Transverse colon (tissue), 4 donors: ENCODE results near the gene CYP19A1. TPM values are rescaled to one million over a fixed set of nuclear protein-coding genes. Genes with fewer than 3 reads are reported as not detected.
"Not testable (repeated sequence)": the region's sequence is repeated elsewhere in the genome, so short reads cannot be mapped to it uniquely, and the experiment has no call there.

Experiments used
- DNase-seq: peaks from one replicate; pipeline ENCODE4 v3.0.0-alpha.2; 2019
- H3K27ac ChIP-seq, 4 donors: fragments of 200-600 bp; sonication (generic); 2 replicates each; pipeline ENCODE4 v1.5.1; 2016 to 2018; ENCODE audit warnings: inconsistent platforms in 4 of 4
- H3K27me3 ChIP-seq: fragments of 200-600 bp; sonication (generic); 2 replicates; pipeline ENCODE4 v1.5.1; 2017; ENCODE audit warnings: inconsistent platforms
- H3K36me3 ChIP-seq, 4 donors: fragments of 200-600 bp; sonication (generic); 2 replicates each; pipeline ENCODE4 v1.5.1; 2017 to 2019; ENCODE audit warnings: inconsistent platforms in 4 of 4
- H3K4me1 ChIP-seq, 4 donors: fragments of 200-600 bp; sonication (generic); 2 replicates each; pipeline ENCODE4 v1.5.1; 2017 to 2020; ENCODE audit warnings: inconsistent platforms in 4 of 4
- H3K4me3 ChIP-seq, 4 donors: fragments of 200-600 bp; sonication (generic); 1 replicate in 1 of 4; 2 replicates in 3 of 4; pipeline versions ENCODE4 v1.5.1 to v1.6.1; 2017 to 2019; ENCODE audit warnings: inconsistent platforms in 4 of 4
- H3K9me3 ChIP-seq, 2 donors: fragments of 200-600 bp; sonication (generic); 2 replicates each; pipeline ENCODE4 v1.5.1; 2017 to 2019; ENCODE audit warnings: inconsistent platforms in 2 of 2
- CTCF ChIP-seq, 5 experiments: fragments of 200-600 bp in 3 of 5; fragments of 450-650 bp in 2 of 5; sonication (generic) in 3 of 5; IDR thresholded peaks; 1 replicate in 2 of 5; 2 replicates in 3 of 5; pipeline ENCODE4 v1.5.1; 2016 to 2017; ENCODE audit warnings: antibody characterized with exemption in 5 of 5, inconsistent platforms in 3 of 5, mild to moderate bottlenecking in 2 of 5, moderate library complexity in 1 of 5
- EP300 ChIP-seq: sonication (generic); formaldehyde crosslinking; IDR thresholded peaks from one replicate; pipeline ENCODE4 v1.6.1; 2017; ENCODE audit warnings: antibody characterized with exemption, low read depth
- POLR2A ChIP-seq: fragments of 450-650 bp; IDR thresholded peaks from one replicate; pipeline ENCODE4 v1.6.1; 2016; ENCODE audit warnings: antibody characterized with exemption, mild to moderate bottlenecking, moderate library complexity
- POLR2AphosphoS5 ChIP-seq, 3 donors: sonication (generic); formaldehyde crosslinking; IDR thresholded peaks; one replicate each; pipeline ENCODE4 v1.6.1; 2016; ENCODE audit warnings: antibody characterized with exemption in 3 of 3
- WGBS, 2 donors: methylation state at CpG; one replicate each; pipeline ENCODE4 v1.1.5; 2018; ENCODE audit warnings: low coverage in 1 of 2; 5-methylcytosine and 5-hydroxymethylcytosine counted together
- in situ Hi-C, 4 donors: fragments of 200-750 bp; cut with MboI; loops; one replicate each; pipeline versions ENCODE4 v1.15.0 to v1.15.1; 2017; ENCODE audit warnings: low sequenced_read_pairs in 3 of 4, low pct_ligation_motif_present in 1 of 4, low pct_unique_long_range_greater_than_20kb in 1 of 4
- intact Hi-C: fragments of 100-400 bp; cut with DNase I; formaldehyde crosslinking; loops from one replicate; pipeline ENCODE4 v1.15.1; 2023; ENCODE audit warnings: low total_unique reads
- total RNA-seq, 4 donors: library from RNA; depleted of rRNA; stranded (reverse); fragments of >200 nt; gene quantifications; one replicate each; pipeline ENCODE4 v1.1.0, GENCODE V29; 2016

CYP19A1 gene
- total RNA-seq, 4 donors from 2014 or later, result not detected

DNA sequence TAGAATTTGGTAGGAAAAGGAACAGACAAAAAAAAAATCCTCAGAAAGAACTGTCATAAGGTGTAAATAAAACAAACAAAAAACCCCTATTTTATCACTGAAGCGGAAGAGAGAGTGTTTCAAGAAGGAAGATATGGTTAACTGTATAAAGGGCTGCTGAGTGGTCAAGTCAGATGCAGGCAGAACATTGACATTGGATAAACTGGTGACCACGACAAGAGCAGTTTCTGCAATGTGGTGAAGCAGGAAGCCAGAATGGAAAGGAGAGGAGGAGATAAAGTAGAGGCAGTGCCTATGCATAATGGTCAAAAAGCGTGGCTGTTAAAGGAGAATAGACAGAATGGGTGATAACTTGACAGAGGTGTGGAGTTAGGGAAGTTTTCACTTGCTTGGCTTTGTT, 75.3 kb downstream of the CYP19A1 start:
- Histone ChIP-seq H3K4me3 (no peak overlapping the region), H3K36me3 (no peaks in the 10 kb centered on the region), H3K9me3 (peaks cover 0 to 5% of the 10 kb centered on the region in 2 donors), H3K27me3 (peaks cover 29% of the 10 kb centered on the region), H3K27ac (no peak overlapping the region), H3K4me1 (peaks cover 0 to 20% (median 11%) of the 10 kb centered on the region in 4 donors)
- WGBS, 2 donors, result 75 to 77% methylated on average over 3 of the region's 3 CpGs
- in situ Hi-C loops (loop anchor here in 1 of 4 donors (25.0 kb wide), 1 partner anchor 124 kb away; no protein-coding TSS in a partner anchor), intact Hi-C loops (no loop called here)
- TF ChIP-seq POLR2A, result no peak
- TF ChIP-seq CTCF (IDR thresholded peaks at IDR 0.05), result no peak
- TF ChIP-seq POLR2AphosphoS5 (IDR thresholded peaks at IDR 0.05), result no peak
- no peak for TF ChIP-seq EP300
- no peak for DNase-seq

- Histone ChIP-seq H3K27ac (no peak overlapping the region), H3K4me1 (peaks cover 0 to 13% (median 6%) of the 10 kb centered on the region in 4 donors), H3K36me3 (no peaks in the 10 kb centered on the region), H3K27me3 (peaks cover 23% of the 10 kb centered on the region), H3K4me3 (no peak overlapping the region), H3K9me3 (peaks cover 0 to 5% of the 10 kb centered on the region in 2 donors)
- WGBS, 2 donors, result 59 to 93% methylated on average over 2 of the region's 2 CpGs
- intact Hi-C loops (no loop called here), in situ Hi-C loops (loop anchor here in 1 of 4 donors (25.0 kb wide), 1 partner anchor 125 kb away; no protein-coding TSS in a partner anchor)
- TF ChIP-seq POLR2AphosphoS5 (IDR thresholded peaks at IDR 0.05) (no peak), EP300 (no peak), POLR2A (no peak), CTCF (IDR thresholded peaks at IDR 0.05) (no peak)
- no peak for DNase-seq
These were observed 75.9 kb downstream of the CYP19A1 start for GRCh38 chr15:51262463-51262862.

GRCh38 chr15:51261113-51261512, 77.3 kb downstream of the CYP19A1 start:
- H3K4me1 ChIP-seq, intact Hi-C loops, H3K27me3 ChIP-seq, H3K9me3 ChIP-seq, H3K27ac ChIP-seq, H3K36me3 ChIP-seq, H3K4me3 ChIP-seq, DNase-seq: not testable (repeated sequence)
- in situ Hi-C loops, result loop anchor here in 1 of 4 donors (25.0 kb wide), 1 partner anchor 126 kb away; no protein-coding TSS in a partner anchor
- 63 to 82% methylated on average over 1 to 7 of the region's 7 CpGs for WGBS, 2 donors

DNA sequence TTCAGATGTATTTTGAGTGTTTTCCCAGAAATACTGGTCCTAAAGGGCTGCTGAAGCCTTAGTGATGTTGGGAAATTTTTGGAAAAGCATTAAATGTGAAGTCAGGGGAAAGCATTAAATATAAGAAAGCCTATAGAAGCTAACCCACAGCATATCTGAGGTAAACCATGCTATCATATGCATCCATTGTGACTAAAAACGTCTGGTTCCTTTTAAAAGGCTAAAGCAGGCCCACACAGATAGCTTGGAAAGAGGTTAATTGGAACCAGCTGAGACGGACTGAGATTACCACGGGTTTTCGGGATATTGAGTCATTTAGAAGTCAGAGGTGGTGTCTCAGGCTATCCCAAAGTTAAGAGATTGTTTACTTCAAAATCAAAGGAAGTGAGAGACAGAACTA, 78.2 kb downstream of the CYP19A1 start:
- in situ Hi-C loops (loop anchor here in 1 of 4 donors (25.0 kb wide), 1 partner anchor 127 kb away; no protein-coding TSS in a partner anchor), intact Hi-C loops (no loop called here)
- H3K27ac ChIP-seq, result no peak overlapping the region
- no peak for DNase-seq
- 69 to 74% methylated on average over 4 of the region's 4 CpGs for WGBS, 2 donors
- H3K36me3 ChIP-seq, result no peaks in the 10 kb centered on the region
- H3K27me3 ChIP-seq, result peaks cover 3% of the 10 kb centered on the region
- peaks cover 0 to 5% of the 10 kb centered on the region in 2 donors for H3K9me3 ChIP-seq
- H3K4me3 ChIP-seq, result no peak overlapping the region
- no peaks in the 10 kb centered on the region for H3K4me1 ChIP-seq
- TF ChIP-seq POLR2A (no peak), CTCF (IDR thresholded peaks at IDR 0.05) (no peak)

- DNase-seq, result no peak
- H3K27ac ChIP-seq, result no peak overlapping the region
- intact Hi-C loops (no loop called here), in situ Hi-C loops (loop anchor here in 1 of 4 donors (25.0 kb wide), 1 partner anchor 132 kb away; no protein-coding TSS in a partner anchor)
- H3K36me3 ChIP-seq, result no peaks in the 10 kb centered on the region
- no peaks in the 10 kb centered on the region for H3K4me1 ChIP-seq
- WGBS, 2 donors, result 97 to 100% methylated on average over 2 of the region's 2 CpGs
- H3K9me3 ChIP-seq, result no peaks in the 10 kb centered on the region
- TF ChIP-seq EP300, result no peak
- TF ChIP-seq CTCF (IDR thresholded peaks at IDR 0.05), result no peak
- no peak for TF ChIP-seq POLR2A
- TF ChIP-seq POLR2AphosphoS5 (IDR thresholded peaks at IDR 0.05), result no peak
- H3K27me3 ChIP-seq, result no peaks in the 10 kb centered on the region
- H3K4me3 ChIP-seq, result no peak overlapping the region
These were observed 82.9 kb downstream of the CYP19A1 start for GRCh38 chr15:51255533-51255932.
